Measurements from ENCODE around the gene LRRC57. TPM values are rescaled to one million over a fixed set of nuclear protein-coding genes. Genes with fewer than 3 reads are reported as not detected.

LRRC57 gene
- total RNA-seq, 2 donors from 2014 or later = 13.9 to 15.3 TPM

DNA sequence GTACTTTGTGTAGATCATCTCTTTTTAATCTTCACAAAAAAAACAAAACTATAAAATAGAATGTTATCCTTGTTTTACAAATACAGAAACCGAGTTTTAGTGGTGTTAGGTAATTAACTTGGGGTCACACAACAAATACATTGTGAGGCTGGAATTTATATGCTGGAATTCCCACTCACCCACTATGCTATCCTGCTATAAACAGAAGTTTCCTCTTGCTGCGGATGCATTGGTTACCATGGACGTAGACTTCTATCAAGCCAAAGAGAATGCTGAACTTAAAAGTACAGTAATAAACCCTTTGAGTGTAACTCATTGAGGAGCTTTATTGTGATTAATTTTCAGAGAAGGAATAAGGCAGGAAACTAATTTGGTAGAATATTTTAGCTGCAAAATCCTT is 44.0 kb downstream of the LRRC57 start:
- Histone ChIP-seq H3K9me3 (no peaks in the 10 kb centered on the region), H3K36me3 (no peaks in the 10 kb centered on the region), H3K27ac (peak overlapping the region in 1 of 2 donors; percentile 26), H3K4me3 (no peak overlapping the region), H3K4me1 (ENCODE audit: control insufficient read depth in 1 of 2, low read depth in 2 of 2) (peaks cover 10 to 48% of the 10 kb centered on the region in 2 donors), H3K27me3 (replicated peaks; ENCODE audit: insufficient read depth) (no peaks in the 10 kb centered on the region)
- ATAC-seq (ENCODE audit: insufficient number of reproducible peaks, low FRiP score, low read depth) = no peak
- DNase-seq (ENCODE audit: low spot score) = no peak
- TF ChIP-seq, protein P1, sequence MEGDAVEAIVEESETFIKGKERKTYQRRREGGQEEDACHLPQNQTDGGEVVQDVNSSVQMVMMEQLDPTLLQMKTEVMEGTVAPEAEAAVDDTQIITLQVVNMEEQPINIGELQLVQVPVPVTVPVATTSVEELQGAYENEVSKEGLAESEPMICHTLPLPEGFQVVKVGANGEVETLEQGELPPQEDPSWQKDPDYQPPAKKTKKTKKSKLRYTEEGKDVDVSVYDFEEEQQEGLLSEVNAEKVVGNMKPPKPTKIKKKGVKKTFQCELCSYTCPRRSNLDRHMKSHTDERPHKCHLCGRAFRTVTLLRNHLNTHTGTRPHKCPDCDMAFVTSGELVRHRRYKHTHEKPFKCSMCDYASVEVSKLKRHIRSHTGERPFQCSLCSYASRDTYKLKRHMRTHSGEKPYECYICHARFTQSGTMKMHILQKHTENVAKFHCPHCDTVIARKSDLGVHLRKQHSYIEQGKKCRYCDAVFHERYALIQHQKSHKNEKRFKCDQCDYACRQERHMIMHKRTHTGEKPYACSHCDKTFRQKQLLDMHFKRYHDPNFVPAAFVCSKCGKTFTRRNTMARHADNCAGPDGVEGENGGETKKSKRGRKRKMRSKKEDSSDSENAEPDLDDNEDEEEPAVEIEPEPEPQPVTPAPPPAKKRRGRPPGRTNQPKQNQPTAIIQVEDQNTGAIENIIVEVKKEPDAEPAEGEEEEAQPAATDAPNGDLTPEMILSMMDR (IDR thresholded peaks at IDR 0.05) = no peak

DNA sequence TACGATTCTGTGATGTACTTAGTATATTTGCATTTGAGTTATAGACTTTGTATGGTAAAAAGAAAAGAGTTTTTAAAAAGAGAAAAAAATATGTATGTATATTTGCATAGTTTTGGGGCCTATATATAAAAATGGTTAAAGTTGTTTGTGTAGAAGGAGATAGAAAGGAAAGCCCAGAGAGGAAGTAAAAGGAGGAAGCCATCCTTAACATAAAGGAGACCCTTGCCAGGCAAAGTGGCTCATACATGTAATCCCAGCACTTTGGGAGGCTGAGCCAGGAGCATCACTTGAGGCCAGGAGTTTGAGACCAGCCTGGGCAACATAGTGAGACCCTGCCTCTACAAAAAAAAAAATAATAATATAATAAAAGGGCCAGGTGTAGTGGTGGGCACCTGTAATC is 44.8 kb downstream of the LRRC57 start:
- DNase-seq (ENCODE audit: low spot score) (no peak), ATAC-seq (ENCODE audit: insufficient number of reproducible peaks, low FRiP score, low read depth) (no peak)
- H3K36me3 ChIP-seq = no peaks in the 10 kb centered on the region
- TF ChIP-seq, protein P1 (IDR thresholded peaks at IDR 0.05) = no peak
- no peaks in the 10 kb centered on the region for H3K27me3 ChIP-seq (replicated peaks; ENCODE audit: insufficient read depth)
- no peak overlapping the region for H3K27ac ChIP-seq
- no peak overlapping the region for H3K4me3 ChIP-seq
- H3K4me1 ChIP-seq (ENCODE audit: control insufficient read depth in 1 of 2, low read depth in 2 of 2) = peaks cover 15 to 54% of the 10 kb centered on the region in 2 donors
- no peaks in the 10 kb centered on the region for H3K9me3 ChIP-seq

DNA sequence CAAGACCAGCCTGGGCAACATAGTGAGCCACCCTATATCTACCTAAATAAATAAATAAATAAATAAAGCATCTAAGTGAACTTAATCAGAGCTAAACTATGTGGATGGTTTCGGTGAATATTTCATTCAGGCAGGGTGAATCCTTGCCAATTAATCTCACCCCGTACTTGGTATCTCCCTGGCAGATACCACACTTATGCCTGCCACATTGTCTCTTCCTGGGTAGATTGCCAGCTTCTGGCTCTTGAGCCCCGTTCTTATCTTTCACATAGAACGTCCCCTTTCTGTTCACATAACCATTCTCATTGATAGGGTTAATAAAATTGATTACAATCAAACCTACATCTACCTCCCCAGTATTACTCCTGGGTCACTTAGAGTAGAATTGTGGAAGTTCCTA is 46.1 kb downstream of the LRRC57 start:
- peaks cover 21 to 59% of the 10 kb centered on the region in 2 donors for H3K4me1 ChIP-seq (ENCODE audit: control insufficient read depth in 1 of 2, low read depth in 2 of 2)
- no peaks in the 10 kb centered on the region for H3K9me3 ChIP-seq
- TF ChIP-seq, protein P1 (IDR thresholded peaks at IDR 0.05) = no peak
- ATAC-seq (ENCODE audit: insufficient number of reproducible peaks, low FRiP score, low read depth) (no peak), DNase-seq (ENCODE audit: low spot score) (no peak)
- H3K36me3 ChIP-seq = no peaks in the 10 kb centered on the region
- H3K27me3 ChIP-seq (replicated peaks; ENCODE audit: insufficient read depth) = no peaks in the 10 kb centered on the region
- H3K27ac ChIP-seq = no peak overlapping the region
- H3K4me3 ChIP-seq = no peak overlapping the region

DNA sequence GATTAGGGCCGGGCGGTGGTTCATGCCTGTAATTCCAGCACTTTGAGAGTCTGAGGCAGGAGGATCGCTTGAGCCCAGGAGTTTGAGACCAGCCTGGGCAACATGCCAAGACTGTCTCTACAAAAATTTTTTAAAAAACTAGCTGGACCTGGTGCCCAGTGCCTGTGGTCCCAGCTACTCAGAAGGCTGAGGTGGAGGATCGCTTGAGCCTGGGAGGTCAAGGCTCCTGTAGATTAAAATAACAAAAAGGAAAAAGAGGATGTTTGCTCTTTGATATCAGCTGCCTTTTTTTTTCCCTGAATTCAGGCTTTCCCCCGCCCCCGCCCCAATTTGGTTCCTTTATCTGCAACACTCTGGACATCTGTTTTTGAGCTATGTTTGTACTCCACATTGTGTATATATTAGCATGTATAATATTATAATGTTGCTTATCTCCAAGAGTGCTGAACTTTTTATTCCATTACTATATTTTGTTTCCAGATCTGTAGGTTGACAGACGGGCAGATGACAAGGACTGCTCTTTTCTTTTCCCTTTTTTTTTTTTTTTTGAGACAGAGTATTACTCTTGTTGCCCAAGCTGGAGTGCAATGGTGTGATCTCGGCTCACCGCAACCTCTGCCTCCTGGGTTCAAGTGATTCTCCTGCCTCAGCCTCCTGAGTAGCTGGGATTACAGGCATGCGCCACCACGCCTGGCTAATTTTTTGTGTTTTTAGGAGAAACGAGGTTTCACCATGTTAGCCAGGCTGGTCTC is 48.6 kb downstream of the LRRC57 start:
- no peaks in the 10 kb centered on the region for H3K27me3 ChIP-seq (replicated peaks; ENCODE audit: insufficient read depth)
- DNase-seq (ENCODE audit: low spot score) (no peak), ATAC-seq (ENCODE audit: insufficient number of reproducible peaks, low FRiP score, low read depth) (no peak)
- H3K27ac ChIP-seq = peak overlapping the region; percentile 27 to 55
- H3K4me1 ChIP-seq (ENCODE audit: control insufficient read depth in 1 of 2, low read depth in 2 of 2) = peaks cover 28 to 54% of the 10 kb centered on the region in 2 donors
- no peaks in the 10 kb centered on the region for H3K9me3 ChIP-seq
- no peak overlapping the region for H3K4me3 ChIP-seq
- TF ChIP-seq, protein P1 (IDR thresholded peaks at IDR 0.05) = no peak
- no peaks in the 10 kb centered on the region for H3K36me3 ChIP-seq

DNA sequence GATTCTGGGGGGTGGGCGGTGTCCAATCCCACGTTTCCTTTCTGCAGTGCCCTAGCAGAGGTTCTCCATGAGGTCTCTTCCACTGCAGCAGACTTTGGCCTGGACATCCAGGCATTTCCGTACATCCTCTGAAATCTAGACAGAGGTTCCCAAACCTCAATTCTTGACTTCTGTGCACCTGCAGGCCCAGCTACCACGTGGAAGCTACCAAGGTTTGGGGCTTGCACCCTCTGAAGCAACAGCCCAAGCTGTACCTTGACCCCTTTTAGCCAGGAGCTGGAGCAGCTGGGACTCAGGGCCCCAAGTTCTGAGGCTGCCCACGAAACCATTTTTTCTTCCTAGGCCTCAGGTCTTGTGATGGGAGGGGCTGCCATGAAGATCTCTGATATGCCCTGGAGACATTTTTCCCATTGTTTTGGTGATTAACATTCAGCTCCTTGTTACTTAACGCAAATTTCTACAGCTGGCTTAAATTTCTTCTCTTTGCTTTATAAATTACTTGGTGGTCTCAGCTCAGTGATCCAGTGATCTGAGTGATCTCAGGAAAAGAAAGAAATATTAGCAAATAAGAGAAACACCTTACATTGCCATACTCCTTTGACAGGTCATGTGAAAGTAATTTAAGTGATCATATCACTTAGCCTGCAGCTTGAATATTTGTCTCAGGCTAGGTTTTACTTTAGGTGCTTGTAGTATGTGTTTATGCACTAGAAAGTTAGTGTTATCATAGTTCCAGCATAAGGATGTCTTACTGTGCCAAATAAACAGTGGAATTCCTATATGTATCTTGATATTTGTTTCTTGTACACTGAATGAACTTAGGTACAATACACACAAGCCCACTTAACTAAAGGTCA is 50.2 kb downstream of the LRRC57 start:
- H3K27me3 ChIP-seq (replicated peaks; ENCODE audit: insufficient read depth) = no peaks in the 10 kb centered on the region
- TF ChIP-seq, protein P1 (IDR thresholded peaks at IDR 0.05) = no peak
- peak overlapping the region; percentile 12 to 86 for H3K27ac ChIP-seq
- no peaks in the 10 kb centered on the region for H3K36me3 ChIP-seq
- H3K4me3 ChIP-seq = no peak overlapping the region
- no peaks in the 10 kb centered on the region for H3K9me3 ChIP-seq
- no peak for DNase-seq (ENCODE audit: low spot score)
- H3K4me1 ChIP-seq (ENCODE audit: control insufficient read depth in 1 of 2, low read depth in 2 of 2) = peaks cover 39 to 61% of the 10 kb centered on the region in 2 donors
- no peak for ATAC-seq (ENCODE audit: insufficient number of reproducible peaks, low FRiP score, low read depth)
